ENCODE data around the gene MXRA7.

DNA sequence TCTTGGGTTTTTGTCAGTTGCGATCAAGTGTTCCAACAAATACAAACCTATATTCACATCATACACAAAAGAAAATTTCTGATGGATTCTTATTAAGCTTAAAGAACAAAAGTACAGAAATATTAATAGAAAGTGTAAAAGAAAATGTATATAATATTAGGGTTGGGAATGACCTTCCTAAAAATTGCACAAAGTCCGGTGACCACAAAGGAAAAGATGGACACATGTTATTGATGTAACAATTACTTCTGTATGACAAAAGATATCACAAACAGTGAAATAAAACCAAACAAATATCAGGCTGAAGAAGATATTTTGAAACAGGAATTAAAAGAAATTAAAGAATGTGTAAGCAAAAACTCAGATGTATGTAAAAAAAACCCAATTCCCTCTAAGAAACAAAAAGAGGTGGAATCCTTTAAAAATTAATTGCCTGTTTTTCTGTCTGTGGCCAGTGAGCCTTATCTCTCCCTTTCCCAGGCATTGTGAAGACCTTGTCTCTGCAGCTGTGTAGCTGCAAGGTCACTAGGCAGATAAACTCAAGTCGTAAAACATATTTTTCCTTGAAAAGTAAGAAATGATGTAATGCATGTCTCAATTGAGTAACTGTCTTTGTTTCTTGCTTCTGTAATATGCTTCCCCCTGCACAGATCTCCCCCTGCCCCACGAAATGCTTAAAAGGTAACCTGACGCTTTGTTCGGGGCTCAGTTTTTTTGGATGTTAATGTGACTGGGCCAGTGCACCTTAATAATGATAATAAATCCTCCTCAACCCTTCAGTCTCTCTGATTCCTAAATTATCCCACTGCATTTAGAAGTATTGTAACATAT is 70.0 kb downstream of the MXRA7 start:
- TF ChIP-seq POLR2A (IDR thresholded peaks at IDR 0.05; ENCODE audit: low read depth, low read length) (no peak), EZH2 (IDR thresholded peaks at IDR 0.05; ENCODE audit: borderline replicate concordance, low read depth, low read length, severe bottlenecking) (no peak), POLR2AphosphoS5 (IDR thresholded peaks at IDR 0.05; ENCODE audit: insufficient read depth, low read depth, low read length) (no peak), JUN (IDR thresholded peaks at IDR 0.05; ENCODE audit: borderline replicate concordance, insufficient read depth, insufficient read length, low read depth) (no peak), MYC (IDR thresholded peaks at IDR 0.05; ENCODE audit: low read depth, low read length) (no peak), GATA2 (IDR thresholded peaks at IDR 0.05; ENCODE audit: insufficient read depth, insufficient read length, low read depth, low read length) (no peak), FOS (IDR thresholded peaks at IDR 0.05; ENCODE audit: borderline replicate concordance, insufficient read depth, low read length) (no peak)
- TF ChIP-seq, protein P1, sequence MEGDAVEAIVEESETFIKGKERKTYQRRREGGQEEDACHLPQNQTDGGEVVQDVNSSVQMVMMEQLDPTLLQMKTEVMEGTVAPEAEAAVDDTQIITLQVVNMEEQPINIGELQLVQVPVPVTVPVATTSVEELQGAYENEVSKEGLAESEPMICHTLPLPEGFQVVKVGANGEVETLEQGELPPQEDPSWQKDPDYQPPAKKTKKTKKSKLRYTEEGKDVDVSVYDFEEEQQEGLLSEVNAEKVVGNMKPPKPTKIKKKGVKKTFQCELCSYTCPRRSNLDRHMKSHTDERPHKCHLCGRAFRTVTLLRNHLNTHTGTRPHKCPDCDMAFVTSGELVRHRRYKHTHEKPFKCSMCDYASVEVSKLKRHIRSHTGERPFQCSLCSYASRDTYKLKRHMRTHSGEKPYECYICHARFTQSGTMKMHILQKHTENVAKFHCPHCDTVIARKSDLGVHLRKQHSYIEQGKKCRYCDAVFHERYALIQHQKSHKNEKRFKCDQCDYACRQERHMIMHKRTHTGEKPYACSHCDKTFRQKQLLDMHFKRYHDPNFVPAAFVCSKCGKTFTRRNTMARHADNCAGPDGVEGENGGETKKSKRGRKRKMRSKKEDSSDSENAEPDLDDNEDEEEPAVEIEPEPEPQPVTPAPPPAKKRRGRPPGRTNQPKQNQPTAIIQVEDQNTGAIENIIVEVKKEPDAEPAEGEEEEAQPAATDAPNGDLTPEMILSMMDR (IDR thresholded peaks at IDR 0.05; ENCODE audit: extremely low read depth in 1 of 2, insufficient read depth in 1 of 2, low read depth in 1 of 2, low read length in 2 of 2), result no peak
- TF ChIP-seq, protein P2, sequence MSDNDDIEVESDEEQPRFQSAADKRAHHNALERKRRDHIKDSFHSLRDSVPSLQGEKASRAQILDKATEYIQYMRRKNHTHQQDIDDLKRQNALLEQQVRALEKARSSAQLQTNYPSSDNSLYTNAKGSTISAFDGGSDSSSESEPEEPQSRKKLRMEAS (IDR thresholded peaks at IDR 0.05; ENCODE audit: insufficient read depth, insufficient read length), result no peak
